NCI-H1092 (cell line): Measurements from ENCODE around the gene KDM6A.
"Not testable (repeated sequence)": the region's sequence is repeated elsewhere in the genome, so short reads cannot be mapped to it uniquely, and the experiment has no call there.

Experiments
- DNase-seq: peaks from one replicate; lab custom pipeline; 2025; lab: John Stamatoyannopoulos, UW

The KDM6A gene

GRCh38 chrX:44890247-44890646 is 17.3 kb downstream of the KDM6A start:
- DNase-seq: no peak

GRCh38 chrX:44890687-44891086 is 17.7 kb downstream of the KDM6A start:
- DNase-seq: not testable (repeated sequence)

GRCh38 chrX:44891642-44892041 is 18.7 kb downstream of the KDM6A start:
- DNase-seq: no peak

GRCh38 chrX:44896876-44897186 is 23.8 kb downstream of the KDM6A start:
- no peak for DNase-seq

GRCh38 chrX:44897539-44897938 is 24.6 kb downstream of the KDM6A start:
- no peak for DNase-seq

GRCh38 chrX:44898411-44899221 is 25.6 kb downstream of the KDM6A start:
- DNase-seq: no peak

GRCh38 chrX:44899946-44900345 is 27.0 kb downstream of the KDM6A start:
- no peak for DNase-seq

GRCh38 chrX:44903107-44903506 is 30.1 kb downstream of the KDM6A start:
- no peak for DNase-seq

- DNase-seq: no peak
Measured at GRCh38 chrX:44903830-44904530, 31.0 kb downstream of the KDM6A start.

- no peak for DNase-seq
Measured at GRCh38 chrX:44904542-44905115, 31.6 kb downstream of the KDM6A start.

- no peak for DNase-seq
Measured at GRCh38 chrX:44906041-44906440, 33.1 kb downstream of the KDM6A start.

- no peak for DNase-seq
Measured at GRCh38 chrX:44906542-44906941, 33.6 kb downstream of the KDM6A start.

GRCh38 chrX:44908153-44908552 is 35.2 kb downstream of the KDM6A start:
- DNase-seq: no peak

GRCh38 chrX:44908827-44909226 is 35.8 kb downstream of the KDM6A start:
- no peak for DNase-seq

GRCh38 chrX:44910508-44910907 is 37.5 kb downstream of the KDM6A start:
- not testable (repeated sequence) for DNase-seq

GRCh38 chrX:44911074-44911600 is 38.1 kb downstream of the KDM6A start:
- DNase-seq: not testable (repeated sequence)

GRCh38 chrX:44913656-44914531 is 40.9 kb downstream of the KDM6A start:
- no peak for DNase-seq

GRCh38 chrX:44914532-44915198 is 41.7 kb downstream of the KDM6A start:
- no peak for DNase-seq

GRCh38 chrX:44915361-44915868 is 42.4 kb downstream of the KDM6A start:
- DNase-seq: no peak

- DNase-seq: no peak
Measured at GRCh38 chrX:44918722-44919121, 45.7 kb downstream of the KDM6A start.

GRCh38 chrX:44922980-44923379 is 50.0 kb downstream of the KDM6A start:
- DNase-seq: no peak
